H9 (cell line): ENCODE measurements around the gene LYRM7. TPM values are rescaled to one million over a fixed set of nuclear protein-coding genes. Genes with fewer than 3 reads are reported as not detected.

Experiments
- DNase-seq: peaks from one replicate; pipeline ENCODE4 v3.0.0-alpha.2; 2017
- H2AFZ ChIP-seq: one replicate; pipeline ENCODE4 v1.6.1; 2013; ENCODE audit warnings: mild to moderate bottlenecking, low read length, control low read depth, moderate library complexity
- H2AK5ac ChIP-seq: 2 replicates; pipeline ENCODE4 v1.6.1; 2013; ENCODE audit warnings: low read length, control low read depth, mixed read lengths; ENCODE audit not compliant: insufficient read length
- H2BK120ac ChIP-seq: one replicate; pipeline ENCODE4 v1.6.1; 2013; ENCODE audit warnings: low read depth, mild to moderate bottlenecking, low read length, control low read depth, inconsistent platforms; ENCODE audit not compliant: poor library complexity, severe bottlenecking
- H2BK12ac ChIP-seq: 2 replicates; pipeline ENCODE4 v1.6.1; 2013; ENCODE audit warnings: low read length, control low read depth, mixed read lengths, low read depth; ENCODE audit not compliant: insufficient read length
- H2BK15ac ChIP-seq: 2 replicates; pipeline ENCODE4 v1.6.1; 2013; ENCODE audit warnings: low read depth, low read length, control low read depth
- H2BK20ac ChIP-seq: one replicate; pipeline ENCODE4 v1.6.1; 2013; ENCODE audit warnings: low read depth, mild to moderate bottlenecking, low read length, control low read depth, inconsistent platforms; ENCODE audit not compliant: poor library complexity, severe bottlenecking
- H2BK5ac ChIP-seq: 2 replicates; pipeline ENCODE4 v1.6.1; 2013; ENCODE audit warnings: low read length, control low read depth, mixed read lengths; ENCODE audit not compliant: insufficient read length
- H3K14ac ChIP-seq: 2 replicates; pipeline ENCODE4 v1.6.1; 2013; ENCODE audit warnings: low read length, control low read depth; ENCODE audit not compliant: insufficient read depth
- H3K18ac ChIP-seq: 2 replicates; pipeline ENCODE4 v1.6.1; 2013; ENCODE audit warnings: low read depth, mild to moderate bottlenecking, mixed read lengths, low read length, control low read depth; ENCODE audit not compliant: insufficient read length
- H3K23ac ChIP-seq: 2 replicates; pipeline ENCODE4 v1.6.1; 2013; ENCODE audit warnings: low read length, control low read depth, mixed read lengths, low read depth; ENCODE audit not compliant: insufficient read length
- H3K23me2 ChIP-seq: 2 replicates; pipeline ENCODE4 v1.6.1; 2013; ENCODE audit warnings: low read depth, mild to moderate bottlenecking, mixed read lengths, low read length, control low read depth; ENCODE audit not compliant: insufficient read length, poor library complexity, severe bottlenecking
- H3K27ac ChIP-seq: 2 replicates; pipeline ENCODE4 v1.5.1; 2013; ENCODE audit warnings: low read length, control low read depth, mixed read lengths, low read depth; ENCODE audit not compliant: insufficient read length
- H3K27me3 ChIP-seq: 2 replicates; pipeline ENCODE4 v1.6.1; 2013; ENCODE audit warnings: low read length, control low read depth, inconsistent platforms; ENCODE audit not compliant: insufficient read depth
- H3K4ac ChIP-seq: 2 replicates; pipeline ENCODE4 v1.6.1; 2013; ENCODE audit warnings: low read depth, mild to moderate bottlenecking, control low read depth, inconsistent platforms, low read length, moderate library complexity
- H3K4me1 ChIP-seq: 2 replicates; pipeline ENCODE4 v1.6.1; 2013; ENCODE audit warnings: low read length, control low read depth, inconsistent platforms; ENCODE audit not compliant: insufficient read depth
- H3K4me2 ChIP-seq: 2 replicates; pipeline ENCODE4 v1.6.1; 2013; ENCODE audit warnings: low read length, control low read depth, mixed read lengths; ENCODE audit not compliant: insufficient read length, insufficient read depth
- H3K56ac ChIP-seq: 2 replicates; pipeline ENCODE4 v1.6.1; 2013; ENCODE audit warnings: low read depth, mild to moderate bottlenecking, mixed read lengths, low read length, control low read depth; ENCODE audit not compliant: insufficient read length
- H3K79me1 ChIP-seq: 2 replicates; pipeline ENCODE4 v1.6.1; 2013; ENCODE audit warnings: low read depth, mild to moderate bottlenecking, moderate library complexity, low read length, control low read depth, inconsistent platforms; ENCODE audit not compliant: insufficient read depth, poor library complexity, severe bottlenecking
- H3K79me2 ChIP-seq: 2 replicates; pipeline ENCODE4 v1.6.1; 2013; ENCODE audit warnings: low read length, control low read depth, inconsistent platforms; ENCODE audit not compliant: insufficient read depth
- H3K9ac ChIP-seq: 2 replicates; pipeline ENCODE4 v1.6.1; 2013; ENCODE audit warnings: low read length, control low read depth, mixed read lengths; ENCODE audit not compliant: insufficient read length; ENCODE audit errors: extremely low read depth
- H3K9me3 ChIP-seq: one replicate; pipeline ENCODE4 v1.6.1; 2013; ENCODE audit warnings: low read depth, low read length, inconsistent platforms; ENCODE audit not compliant: control insufficient read depth
- H3T11ph ChIP-seq: one replicate; pipeline ENCODE4 v1.6.1; 2013; ENCODE audit warnings: mild to moderate bottlenecking, low read length, control low read depth, inconsistent platforms
- H4K20me1 ChIP-seq: one replicate; pipeline ENCODE4 v1.6.1; 2013; ENCODE audit not compliant: control insufficient read depth, insufficient read length, insufficient read depth
- H4K5ac ChIP-seq: 2 replicates; pipeline ENCODE4 v1.6.1; 2013; ENCODE audit warnings: low read depth, mild to moderate bottlenecking, mixed read lengths, low read length, control low read depth; ENCODE audit not compliant: insufficient read length
- H4K8ac ChIP-seq: replicated peaks from 2 replicates; pipeline ENCODE4 v1.6.1; 2013; ENCODE audit warnings: low read length, control low read depth, mixed read lengths, low read depth; ENCODE audit not compliant: insufficient read length
- H4K91ac ChIP-seq: 2 replicates; pipeline ENCODE4 v1.6.1; 2013; ENCODE audit warnings: low read depth, mild to moderate bottlenecking, moderate library complexity, mixed read lengths, low read length, control low read depth; ENCODE audit not compliant: insufficient read length
- H3K27ac Mint-ChIP-seq, 3 experiments: 2 replicates in 2 of 3; 3 replicates in 1 of 3; pipeline ENCODE4 v1.8.0; 2020 to 2021; ENCODE audit warnings: mixed read lengths in 3 of 3, mild to moderate bottlenecking in 1 of 3, moderate library complexity in 1 of 3
- H3K27me3 Mint-ChIP-seq: 2 replicates; pipeline ENCODE4 v1.8.0; 2021; ENCODE audit warnings: low read depth, mild to moderate bottlenecking, moderate library complexity, mixed read lengths
- H3K36me3 Mint-ChIP-seq, 3 experiments: 2 replicates in 2 of 3; 3 replicates in 1 of 3; pipeline ENCODE4 v1.8.0; 2020 to 2021; ENCODE audit warnings: low read depth in 3 of 3, mixed read lengths in 3 of 3; ENCODE audit not compliant: insufficient read depth in 1 of 3
- H3K4me1 Mint-ChIP-seq, 2 experiments: 2 replicates each; pipeline ENCODE4 v1.8.0; 2020; ENCODE audit warnings: mixed read lengths in 2 of 2
- H3K4me3 Mint-ChIP-seq, 2 experiments: 2 replicates in 1 of 2; 3 replicates in 1 of 2; pipeline ENCODE4 v1.8.0; 2020 to 2021; ENCODE audit warnings: mild to moderate bottlenecking in 2 of 2, mixed read lengths in 2 of 2, moderate library complexity in 1 of 2
- H3K9me3 Mint-ChIP-seq, 2 experiments: 2 replicates in 1 of 2; 3 replicates in 1 of 2; pipeline ENCODE4 v1.8.0; 2020; ENCODE audit warnings: mild to moderate bottlenecking in 2 of 2, mixed read lengths in 2 of 2, moderate library complexity in 1 of 2
- CTCF ChIP-seq: fragments of 200-600 bp; sonication (generic); conservative IDR thresholded peaks from 3 replicates; pipeline ENCODE4 v1.8.0; 2021; ENCODE audit warnings: antibody characterized with exemption, mild to moderate bottlenecking
- WGBS: extraction: QIAGEN DNeasy Blood & Tissue Kit; methylation state at CpG from one replicate; pipeline ENCODE4 v1.1.7; 2013; ENCODE audit warnings: missing lambda C conversion rate, low lambda C conversion rate, mixed read lengths; ENCODE audit not compliant: insufficient read length; ENCODE audit errors: extremely low coverage; 5-methylcytosine and 5-hydroxymethylcytosine counted together
- total RNA-seq: library from RNA; stranded (reverse); gene quantifications from 2 replicates; pipeline ENCODE4 v1.2.1, GENCODE V29; 2021

LYRM7 gene
- total RNA-seq, 1 experiment from 2014 or later: 7.0 TPM

GRCh38 chr5:131160134-131160533, 10.6 kb upstream of the LYRM7 start:
- Histone ChIP-seq H4K91ac (no peak overlapping the region), H3K23ac (no peak overlapping the region), H3K4me1 (no peaks in the 10 kb centered on the region), H2BK5ac (no peak overlapping the region), H3K27ac (no peak overlapping the region), H3K56ac (no peak overlapping the region), H3K9ac (no peak overlapping the region), H3K4ac (no peak overlapping the region), H2AK5ac (no peak overlapping the region), H2BK12ac (no peak overlapping the region), H2BK20ac (no peak overlapping the region), H3K18ac (no peak overlapping the region), H4K5ac (no peak overlapping the region), H2AFZ (no peak overlapping the region), H3K79me2 (no peaks in the 10 kb centered on the region; the same call in 1 of the 2 replicates), H3K9me3 (no peaks in the 10 kb centered on the region), H3T11ph (no peak overlapping the region), H3K27me3 (no peaks in the 10 kb centered on the region), H2BK15ac (no peak overlapping the region), H2BK120ac (no peak overlapping the region), H3K14ac (no peak overlapping the region), H3K23me2 (no peaks in the 10 kb centered on the region), H4K20me1 (no peaks in the 10 kb centered on the region), H3K4me2 (no peak overlapping the region), H3K79me1 (no peaks in the 10 kb centered on the region), H4K8ac (no peak overlapping the region)
- H3K4me1 Mint-ChIP-seq: peaks cover 20 to 30% of the 10 kb centered on the region in 2 experiments
- H3K4me3 Mint-ChIP-seq: no peak overlapping the region
- no peaks in the 10 kb centered on the region for H3K9me3 Mint-ChIP-seq
- DNase-seq: no peak
- H3K36me3 Mint-ChIP-seq: peaks cover 46 to 63% (median 55%) of the 10 kb centered on the region in 3 experiments
- no peak for TF ChIP-seq CTCF
- H3K27me3 Mint-ChIP-seq: peaks cover 2% of the 10 kb centered on the region; the same call in 1 of the 2 replicates
- no CpG with 5 or more reads among the region's 2 CpGs for WGBS
- H3K27ac Mint-ChIP-seq: no peak overlapping the region; a peak in 1 of 7 replicates
